Nucleus accumbens (tissue), 56 donors: Measurements from ENCODE around the gene FAM240B.

Source experiments
- DNase-seq, 56 donors: peaks; one replicate each; lab custom pipeline; 2025; lab: John Stamatoyannopoulos, UW

The FAM240B gene

GRCh38 chr9:38671748-38672147 lies 48.2 kb downstream of the FAM240B start:
- no peak for DNase-seq

- DNase-seq = no peak
Observed at GRCh38 chr9:38671372-38671731, 48.6 kb downstream of the FAM240B start.

- DNase-seq = no peak
Observed at GRCh38 chr9:38670542-38671371, 49.2 kb downstream of the FAM240B start.

- DNase-seq = no peak
Observed at GRCh38 chr9:38668791-38669466, 51.0 kb downstream of the FAM240B start.

- DNase-seq = peak in 39 of 56 donors; percentile 9 to 77 (median 38)
Observed at GRCh38 chr9:38662763-38663593, 57.0 kb downstream of the FAM240B start.

GRCh38 chr9:38659538-38659937 lies 60.4 kb downstream of the FAM240B start:
- DNase-seq = no peak

GRCh38 chr9:38656896-38657295 lies 63.0 kb downstream of the FAM240B start:
- no peak for DNase-seq

- peak in 13 of 56 donors; percentile 8 to 65 (median 21) for DNase-seq
Observed at GRCh38 chr9:38652486-38652885, 67.4 kb downstream of the FAM240B start.

- no peak for DNase-seq
Observed at GRCh38 chr9:38652044-38652443, 67.9 kb downstream of the FAM240B start.

- DNase-seq = peak in 11 of 56 donors; percentile 7 to 60 (median 25)
Observed at GRCh38 chr9:38651400-38652042, 68.4 kb downstream of the FAM240B start.

- DNase-seq = no peak
Observed at GRCh38 chr9:38650564-38650963, 69.4 kb downstream of the FAM240B start.

GRCh38 chr9:38649731-38650363 lies 70.1 kb downstream of the FAM240B start:
- DNase-seq = peak in 12 of 56 donors; percentile 9 to 52 (median 28)

- DNase-seq = no peak
Observed at GRCh38 chr9:38644601-38645000, 75.3 kb downstream of the FAM240B start.
